Liver (tissue), 9 donors: Measurements from ENCODE around the gene ATF6B. TPM values are rescaled to one million over a fixed set of nuclear protein-coding genes. Genes with fewer than 3 reads are reported as not detected.

Source experiments
- DNase-seq: peaks from one replicate; pipeline ENCODE4 v3.0.0-alpha.2; 2017; ENCODE audit warnings: low spot score
- H3K27ac ChIP-seq, 2 donors: one replicate each; pipeline ENCODE4 v1.7.0; 2013; ENCODE audit warnings: inconsistent platforms in 2 of 2, low read length in 2 of 2, control low read depth in 1 of 2, low read depth in 1 of 2, mild to moderate bottlenecking in 1 of 2
- H3K27me3 ChIP-seq, 4 donors: one replicate each; pipeline versions ENCODE4 v1.6.1 to v1.7.0; 2013; ENCODE audit warnings: low read length in 3 of 4, inconsistent platforms in 1 of 4, mild to moderate bottlenecking in 1 of 4, moderate library complexity in 1 of 4; ENCODE audit not compliant: control insufficient read depth in 4 of 4, insufficient read depth in 4 of 4
- H3K36me3 ChIP-seq, 4 donors: one replicate each; pipeline versions ENCODE4 v1.6.1 to v1.7.0; 2013; ENCODE audit warnings: low read length in 3 of 4, mild to moderate bottlenecking in 3 of 4, low read depth in 1 of 4, moderate library complexity in 1 of 4; ENCODE audit not compliant: control insufficient read depth in 4 of 4, insufficient read depth in 3 of 4
- H3K4me1 ChIP-seq, 4 donors: one replicate each; pipeline versions ENCODE4 v1.6.1 to v1.7.0; 2013; ENCODE audit warnings: low read length in 3 of 4, mild to moderate bottlenecking in 3 of 4, moderate library complexity in 1 of 4; ENCODE audit not compliant: control insufficient read depth in 4 of 4, insufficient read depth in 4 of 4
- H3K4me3 ChIP-seq, 3 donors: one replicate each; pipeline versions ENCODE4 v1.6.1 to v1.7.0; 2013; ENCODE audit warnings: low read length in 3 of 3, control low read depth in 1 of 3, low read depth in 1 of 3, mild to moderate bottlenecking in 1 of 3
- H3K9ac ChIP-seq, 2 donors: one replicate each; pipeline ENCODE4 v1.7.0; 2013; ENCODE audit warnings: low read length in 2 of 2, mild to moderate bottlenecking in 2 of 2, moderate library complexity in 2 of 2, control low read depth in 1 of 2, low read depth in 1 of 2
- H3K9me3 ChIP-seq, 4 donors: one replicate each; pipeline versions ENCODE4 v1.6.1 to v1.7.0; 2013; ENCODE audit warnings: low read length in 3 of 4; ENCODE audit not compliant: control insufficient read depth in 4 of 4
- ATF3 ChIP-seq: IDR thresholded peaks from 2 replicates; pipeline ENCODE4 v1.6.1; 2016; ENCODE audit warnings: antibody characterized with exemption
- CTCF ChIP-seq: fragments of 150-350 bp; IDR thresholded peaks from 2 replicates; pipeline ENCODE4 v1.5.1; 2017; ENCODE audit warnings: improper control_type of control experiment, low read depth, low read length; ENCODE audit not compliant: missing input control
- EGR1 ChIP-seq, 2 donors: IDR thresholded peaks; 2 replicates each; pipeline ENCODE4 v1.6.1; 2016 to 2018; ENCODE audit warnings: antibody characterized with exemption in 2 of 2, low read depth in 2 of 2
- FOXA1 ChIP-seq: IDR thresholded peaks from 2 replicates; pipeline ENCODE4 v1.6.1; 2016; ENCODE audit warnings: antibody characterized with exemption
- FOXA2 ChIP-seq: IDR thresholded peaks from 2 replicates; pipeline ENCODE4 v1.6.1; 2016; ENCODE audit warnings: antibody characterized with exemption
- GABPA ChIP-seq, 2 donors: IDR thresholded peaks in 1 of 2; conservative IDR thresholded peaks in 1 of 2; 2 replicates each; pipeline ENCODE4 v1.6.1; 2016; ENCODE audit warnings: antibody characterized with exemption in 2 of 2, mild to moderate bottlenecking in 1 of 2, moderate library complexity in 1 of 2
- HNF4A ChIP-seq, 2 donors: conservative IDR thresholded peaks; 2 replicates each; pipeline ENCODE4 v1.6.1; 2016; ENCODE audit warnings: antibody characterized with exemption in 2 of 2, mild to moderate bottlenecking in 2 of 2
- HNF4G ChIP-seq: IDR thresholded peaks from 2 replicates; pipeline ENCODE4 v1.6.1; 2016; ENCODE audit warnings: antibody characterized with exemption
- JUND ChIP-seq, 2 donors: IDR thresholded peaks; 2 replicates each; pipeline ENCODE4 v1.6.1; 2016; ENCODE audit warnings: antibody characterized with exemption in 2 of 2
- MAX ChIP-seq: IDR thresholded peaks from 2 replicates; pipeline ENCODE4 v1.6.1; 2016; ENCODE audit warnings: antibody characterized with exemption
- NR2F2 ChIP-seq: IDR thresholded peaks from 2 replicates; pipeline ENCODE4 v1.6.1; 2016; ENCODE audit warnings: antibody characterized with exemption
- RAD21 ChIP-seq, 2 donors: IDR thresholded peaks; 2 replicates each; pipeline ENCODE4 v1.6.1; 2016; ENCODE audit warnings: antibody characterized with exemption in 2 of 2, mild to moderate bottlenecking in 2 of 2
- REST ChIP-seq: IDR thresholded peaks from 2 replicates; pipeline ENCODE4 v1.6.1; 2016; ENCODE audit warnings: antibody characterized with exemption, mild to moderate bottlenecking
- RXRA ChIP-seq, 2 donors: IDR thresholded peaks; 2 replicates each; pipeline ENCODE4 v1.6.1; 2017 to 2018; ENCODE audit warnings: antibody characterized with exemption in 2 of 2, mild to moderate bottlenecking in 1 of 2
- SP1 ChIP-seq: IDR thresholded peaks from 2 replicates; pipeline ENCODE4 v1.6.1; 2018; ENCODE audit warnings: antibody characterized with exemption, mild to moderate bottlenecking
- TAF1 ChIP-seq: conservative IDR thresholded peaks from 2 replicates; pipeline ENCODE4 v1.6.1; 2016; ENCODE audit warnings: antibody characterized with exemption, mild to moderate bottlenecking
- YY1 ChIP-seq: IDR thresholded peaks from 2 replicates; pipeline ENCODE4 v1.6.1; 2016; ENCODE audit warnings: antibody characterized with exemption, mild to moderate bottlenecking
- ZBTB33 ChIP-seq: IDR thresholded peaks from 2 replicates; pipeline ENCODE4 v1.6.1; 2016; ENCODE audit warnings: antibody characterized with exemption
- WGBS: extraction: QIAGEN DNeasy Blood & Tissue Kit; methylation state at CpG from one replicate; pipeline ENCODE4 v1.1.7; 2013; 5-methylcytosine and 5-hydroxymethylcytosine counted together
- polyA plus RNA-seq, 2 donors: library from polyadenylated mRNA; stranded (reverse) in 1 of 2; unstranded in 1 of 2; fragments of 200-250 nt in 1 of 2; fragments of >200 nt in 1 of 2; fragmentation: Nextera tagmentation in 1 of 2; extraction: Ambion mirVana in 1 of 2; gene quantifications; one replicate each; pipeline versions ENCODE4 v1.2.1 to v1.2.3, GENCODE V29; 2013 to 2015
- total RNA-seq, 2 donors: library from RNA; depleted of rRNA; stranded (reverse); fragments of >200 nt; gene quantifications; one replicate each; pipeline ENCODE4 v1.2.3, GENCODE V29; 2014
- donor health status: healthy.
- donor health status: healthy.
- donor health status: healthy.
- donor health status: healthy.
- donor health status: healthy.

Gene ATF6B
- total and polyA plus RNA-seq, 4 donors: 13.6 to 24.8 (median 15.5) TPM

GRCh38 chr6:32073613-32074012 is 54.4 kb downstream of the ATF6B start:
- no peaks in the 10 kb centered on the region for H3K27me3 ChIP-seq
- no peaks in the 10 kb centered on the region for H3K36me3 ChIP-seq
- no peaks in the 10 kb centered on the region for H3K4me1 ChIP-seq
- no peak for TF ChIP-seq TAF1
- no peak for TF ChIP-seq RXRA (IDR thresholded peaks at IDR 0.05)
- TF ChIP-seq RAD21 (IDR thresholded peaks at IDR 0.05): no peak
- TF ChIP-seq EGR1 (IDR thresholded peaks at IDR 0.05; ENCODE audit: low read depth in 2 of 2): no peak
- no peak for TF ChIP-seq JUND (IDR thresholded peaks at IDR 0.05)
- no peak for TF ChIP-seq FOXA1
- no peak for TF ChIP-seq SP1
- no peak for TF ChIP-seq ZBTB33
- no peak for TF ChIP-seq ATF3
- no peak for TF ChIP-seq YY1
- no peak for TF ChIP-seq CTCF
- H3K4me3 ChIP-seq: no peak overlapping the region
- no peak overlapping the region for H3K9ac ChIP-seq
- no peaks in the 10 kb centered on the region for H3K9me3 ChIP-seq
- no peak overlapping the region for H3K27ac ChIP-seq
- DNase-seq: no peak
- WGBS: 94% methylated on average over 10 of the region's 10 CpGs

- no peaks in the 10 kb centered on the region for H3K36me3 ChIP-seq
- H3K27ac ChIP-seq: no peak overlapping the region
- 88% methylated on average over 3 of the region's 3 CpGs for WGBS
- H3K9me3 ChIP-seq: no peaks in the 10 kb centered on the region
- H3K9ac ChIP-seq: no peak overlapping the region
- no peak for TF ChIP-seq RAD21 (IDR thresholded peaks at IDR 0.05)
- TF ChIP-seq YY1: no peak
- TF ChIP-seq HNF4G: no peak
- no peak for TF ChIP-seq FOXA1
- TF ChIP-seq RXRA (IDR thresholded peaks at IDR 0.05): no peak
- no peak for TF ChIP-seq TAF1
- no peak for TF ChIP-seq NR2F2
- no peak for TF ChIP-seq HNF4A (conservative IDR thresholded peaks at IDR 0.05)
- TF ChIP-seq FOXA2: no peak
- TF ChIP-seq CTCF: no peak
- TF ChIP-seq GABPA (IDR thresholded peaks at IDR 0.05 in 1 of 2, conservative IDR thresholded peaks at IDR 0.05 in 1 of 2): no peak
- no peak for TF ChIP-seq REST
- no peak for TF ChIP-seq JUND (IDR thresholded peaks at IDR 0.05)
- TF ChIP-seq MAX: no peak
- TF ChIP-seq SP1: no peak
- no peak for TF ChIP-seq ATF3
- TF ChIP-seq ZBTB33: no peak
- H3K27me3 ChIP-seq: no peaks in the 10 kb centered on the region
- no peak for DNase-seq
- no peak overlapping the region for H3K4me3 ChIP-seq
- H3K4me1 ChIP-seq: no peaks in the 10 kb centered on the region
These were observed 54.9 kb downstream of the ATF6B start for GRCh38 chr6:32073101-32073500.
